Esophagus muscularis mucosa (tissue), 3 donors: Measurements from ENCODE around the gene P2RX2.

Source experiments
- POLR2A ChIP-seq: fragments of 450-650 bp; IDR thresholded peaks from one replicate; pipeline ENCODE4 v1.6.1; 2017; ENCODE audit warnings: antibody characterized with exemption, moderate library complexity, mild to moderate bottlenecking, low read depth
- TF ChIP-seq, protein P1 (sequence below), 3 experiments: fragments of 200-600 bp in 2 of 3; fragments of 450-650 bp in 1 of 3; sonication (generic) in 2 of 3; IDR thresholded peaks; one replicate each; pipeline ENCODE4 v1.5.1; 2017 to 2019; ENCODE audit warnings: antibody characterized with exemption in 3 of 3, mild to moderate bottlenecking in 2 of 3, moderate library complexity in 1 of 3

DNA sequence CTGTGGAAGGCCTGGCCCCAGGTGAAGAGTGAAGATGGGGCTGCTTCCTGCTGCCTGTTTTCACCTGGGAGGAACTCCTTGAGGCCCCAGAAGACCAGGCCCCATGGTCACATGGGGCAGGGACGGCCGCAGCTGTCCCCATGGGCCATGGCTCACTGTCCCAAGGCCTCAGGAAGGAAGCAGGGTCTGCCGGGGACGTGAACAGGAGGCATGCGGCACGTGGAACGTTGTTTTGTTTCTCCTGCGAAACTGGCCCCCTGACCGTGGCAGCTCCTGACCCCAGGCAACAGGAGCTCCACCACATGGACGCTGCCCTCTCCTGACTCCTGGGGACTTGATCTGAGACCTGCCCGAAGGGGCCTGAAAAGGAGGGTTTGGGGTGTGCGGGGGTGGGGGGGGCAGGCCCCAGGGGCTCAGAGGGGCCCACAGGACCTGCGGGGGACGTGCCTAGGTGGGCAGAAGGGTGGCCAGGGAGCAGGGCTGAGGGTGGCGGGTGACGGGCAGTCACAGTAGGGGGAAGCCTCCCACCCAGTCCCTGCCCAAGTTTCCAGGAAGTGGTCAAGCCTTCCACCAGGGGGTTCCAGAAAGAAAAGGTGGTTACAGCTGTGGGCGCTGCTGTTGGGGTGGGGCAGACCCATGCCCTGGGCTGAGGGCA is 49.6 kb upstream of the P2RX2 start:
- no peak for TF ChIP-seq POLR2A
- TF ChIP-seq, protein P1, sequence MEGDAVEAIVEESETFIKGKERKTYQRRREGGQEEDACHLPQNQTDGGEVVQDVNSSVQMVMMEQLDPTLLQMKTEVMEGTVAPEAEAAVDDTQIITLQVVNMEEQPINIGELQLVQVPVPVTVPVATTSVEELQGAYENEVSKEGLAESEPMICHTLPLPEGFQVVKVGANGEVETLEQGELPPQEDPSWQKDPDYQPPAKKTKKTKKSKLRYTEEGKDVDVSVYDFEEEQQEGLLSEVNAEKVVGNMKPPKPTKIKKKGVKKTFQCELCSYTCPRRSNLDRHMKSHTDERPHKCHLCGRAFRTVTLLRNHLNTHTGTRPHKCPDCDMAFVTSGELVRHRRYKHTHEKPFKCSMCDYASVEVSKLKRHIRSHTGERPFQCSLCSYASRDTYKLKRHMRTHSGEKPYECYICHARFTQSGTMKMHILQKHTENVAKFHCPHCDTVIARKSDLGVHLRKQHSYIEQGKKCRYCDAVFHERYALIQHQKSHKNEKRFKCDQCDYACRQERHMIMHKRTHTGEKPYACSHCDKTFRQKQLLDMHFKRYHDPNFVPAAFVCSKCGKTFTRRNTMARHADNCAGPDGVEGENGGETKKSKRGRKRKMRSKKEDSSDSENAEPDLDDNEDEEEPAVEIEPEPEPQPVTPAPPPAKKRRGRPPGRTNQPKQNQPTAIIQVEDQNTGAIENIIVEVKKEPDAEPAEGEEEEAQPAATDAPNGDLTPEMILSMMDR (IDR thresholded peaks at IDR 0.05): no peak
